Fibroblast of lung (primary cell): ENCODE data around the gene AIFM3. TPM values are rescaled to one million over a fixed set of nuclear protein-coding genes. Genes with fewer than 3 reads are reported as not detected.

Source experiments
- DNase-seq, 2 donors: peaks; one replicate each; pipeline versions ENCODE4 v3.0.0 to v3.0.0-alpha.2; 2010; ENCODE audit warnings: low read depth in 2 of 2
- H2AFZ ChIP-seq: 2 replicates; pipeline ENCODE4 v1.5.1; 2012; ENCODE audit warnings: low read length, control low read depth, inconsistent platforms
- H3K27ac ChIP-seq: 2 replicates; pipeline ENCODE4 v1.5.1; 2011; ENCODE audit warnings: low read length, control low read depth; ENCODE audit not compliant: insufficient read depth
- H3K27me3 ChIP-seq: 2 replicates; pipeline ENCODE4 v1.5.1; 2011; ENCODE audit warnings: mild to moderate bottlenecking, low read length; ENCODE audit not compliant: control insufficient read depth, insufficient read depth
- H3K36me3 ChIP-seq: 2 replicates; pipeline ENCODE4 v1.5.1; 2011; ENCODE audit warnings: low read length; ENCODE audit not compliant: control insufficient read depth, insufficient read depth
- H3K4me1 ChIP-seq: 2 replicates; pipeline ENCODE4 v1.5.1; 2011; ENCODE audit warnings: low read length; ENCODE audit not compliant: control insufficient read depth, insufficient read depth; ENCODE audit errors: extremely low read depth
- H3K4me2 ChIP-seq: 2 replicates; pipeline ENCODE4 v1.5.1; 2011; ENCODE audit warnings: low read length, control low read depth; ENCODE audit not compliant: insufficient read depth; ENCODE audit errors: extremely low read depth
- H3K4me3 ChIP-seq, 4 experiments: fragments of 200-600 bp in 1 of 4; sonication (generic) in 1 of 4; replicated peaks in 1 of 4; 2 replicates each; pipeline ENCODE4 v1.5.1; 2011 to 2016; ENCODE audit warnings: low read length in 4 of 4, low read depth in 3 of 4, mild to moderate bottlenecking in 3 of 4, control low read depth in 2 of 4, inconsistent platforms in 1 of 4, mixed read lengths in 1 of 4; ENCODE audit not compliant: insufficient read depth in 1 of 4; ENCODE audit errors: control extremely low read depth in 1 of 4
- H3K79me2 ChIP-seq: 2 replicates; pipeline ENCODE4 v1.5.1; 2012; ENCODE audit warnings: mild to moderate bottlenecking, low read length, inconsistent platforms; ENCODE audit not compliant: control insufficient read depth, insufficient read depth
- H3K9ac ChIP-seq: 2 replicates; pipeline ENCODE4 v1.5.1; 2011; ENCODE audit warnings: mild to moderate bottlenecking, low read length, control low read depth; ENCODE audit not compliant: insufficient read depth
- H3K9me3 ChIP-seq: 2 replicates; pipeline ENCODE4 v1.5.1; 2012; ENCODE audit warnings: low read depth, low read length; ENCODE audit not compliant: control insufficient read depth, insufficient read depth
- H4K20me1 ChIP-seq: 2 replicates; pipeline ENCODE4 v1.5.1; 2011; ENCODE audit warnings: low read length; ENCODE audit not compliant: control insufficient read depth, insufficient read depth; ENCODE audit errors: extremely low read depth
- EZH2 ChIP-seq: IDR thresholded peaks from 2 replicates; pipeline ENCODE4 v1.5.1; 2012; ENCODE audit warnings: low read length, control low read depth, mild to moderate bottlenecking; ENCODE audit errors: missing control alignments
- polyA plus RNA-seq, 2 donors: library from polyadenylated mRNA; depleted of rRNA in 1 of 2; stranded (reverse) in 1 of 2; unstranded in 1 of 2; fragments of >200 nt; gene quantifications; 2 replicates each; pipeline ENCODE4 v1.2.1, GENCODE V29; 2011 to 2012; ENCODE audit warnings: missing spikeins in 1 of 2
- total RNA-seq: library from RNA; depleted of rRNA; stranded (reverse); fragments of >200 nt; gene quantifications from 2 replicates; pipeline ENCODE4 v1.2.1, GENCODE V29; 2014
- TF ChIP-seq, protein P1 (sequence below), 2 donors: IDR thresholded peaks in 1 of 2; conservative IDR thresholded peaks in 1 of 2; 1 replicate in 1 of 2; 2 replicates in 1 of 2; pipeline ENCODE4 v1.5.1; 2011 to 2012; ENCODE audit warnings: low read length in 2 of 2, control low read depth in 1 of 2, inconsistent platforms in 1 of 2, low read depth in 1 of 2, mild to moderate bottlenecking in 1 of 2

The AIFM3 gene
- total and polyA plus RNA-seq, 2 donors (not counting 1 experiment from before 2014, with no cell fraction given) = 0.15 to 2.0 TPM

DNA sequence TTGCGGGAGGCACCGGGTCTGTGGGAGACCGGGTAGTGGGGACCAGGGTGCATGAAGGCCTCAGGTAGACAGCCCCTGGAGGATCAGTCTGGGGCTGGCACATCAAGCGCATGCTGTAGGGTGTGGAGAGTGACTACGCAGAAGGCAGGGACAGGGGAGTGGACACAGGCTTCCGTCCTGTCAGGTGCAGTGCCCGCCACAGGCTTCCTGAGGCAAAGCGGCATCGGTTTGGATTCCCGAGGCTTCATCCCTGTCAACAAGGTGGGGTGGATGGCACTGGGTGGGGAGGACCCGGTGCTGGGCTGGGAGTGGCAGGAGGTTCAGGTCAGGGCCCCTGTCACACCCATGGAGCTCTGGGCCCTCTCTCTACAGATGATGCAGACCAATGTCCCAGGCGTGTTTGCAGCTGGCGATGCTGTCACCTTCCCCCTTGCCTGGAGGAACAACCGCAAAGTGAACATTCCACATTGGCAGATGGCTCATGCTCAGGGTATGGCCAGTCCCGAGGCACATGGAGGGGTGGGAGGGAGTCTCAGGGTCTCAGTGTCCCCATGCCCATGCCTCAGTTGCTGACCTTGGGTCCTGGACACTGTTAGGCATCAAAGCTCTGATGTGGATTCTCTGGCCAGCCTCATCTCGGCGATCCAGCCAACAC is 10.6 kb downstream of the AIFM3 start:
- H3K27ac ChIP-seq = no peak overlapping the region
- H4K20me1 ChIP-seq = no peaks in the 10 kb centered on the region
- no peak overlapping the region for H3K4me2 ChIP-seq
- no peaks in the 10 kb centered on the region for H3K36me3 ChIP-seq
- H3K4me3 ChIP-seq = no peak overlapping the region
- no peak overlapping the region for H3K9ac ChIP-seq
- H3K9me3 ChIP-seq = peaks cover 2% of the 10 kb centered on the region
- no peaks in the 10 kb centered on the region for H3K27me3 ChIP-seq
- TF ChIP-seq, protein P1, sequence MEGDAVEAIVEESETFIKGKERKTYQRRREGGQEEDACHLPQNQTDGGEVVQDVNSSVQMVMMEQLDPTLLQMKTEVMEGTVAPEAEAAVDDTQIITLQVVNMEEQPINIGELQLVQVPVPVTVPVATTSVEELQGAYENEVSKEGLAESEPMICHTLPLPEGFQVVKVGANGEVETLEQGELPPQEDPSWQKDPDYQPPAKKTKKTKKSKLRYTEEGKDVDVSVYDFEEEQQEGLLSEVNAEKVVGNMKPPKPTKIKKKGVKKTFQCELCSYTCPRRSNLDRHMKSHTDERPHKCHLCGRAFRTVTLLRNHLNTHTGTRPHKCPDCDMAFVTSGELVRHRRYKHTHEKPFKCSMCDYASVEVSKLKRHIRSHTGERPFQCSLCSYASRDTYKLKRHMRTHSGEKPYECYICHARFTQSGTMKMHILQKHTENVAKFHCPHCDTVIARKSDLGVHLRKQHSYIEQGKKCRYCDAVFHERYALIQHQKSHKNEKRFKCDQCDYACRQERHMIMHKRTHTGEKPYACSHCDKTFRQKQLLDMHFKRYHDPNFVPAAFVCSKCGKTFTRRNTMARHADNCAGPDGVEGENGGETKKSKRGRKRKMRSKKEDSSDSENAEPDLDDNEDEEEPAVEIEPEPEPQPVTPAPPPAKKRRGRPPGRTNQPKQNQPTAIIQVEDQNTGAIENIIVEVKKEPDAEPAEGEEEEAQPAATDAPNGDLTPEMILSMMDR (conservative IDR thresholded peaks at IDR 0.05 in 1 of 2, IDR thresholded peaks at IDR 0.05 in 1 of 2; ENCODE audit: low read depth in 1 of 2, low read length in 2 of 2) = no peak
- no peak for DNase-seq
- peaks cover 4% of the 10 kb centered on the region for H3K79me2 ChIP-seq
- peaks cover 6% of the 10 kb centered on the region for H3K4me1 ChIP-seq
- H2AFZ ChIP-seq = no peak overlapping the region

DNA sequence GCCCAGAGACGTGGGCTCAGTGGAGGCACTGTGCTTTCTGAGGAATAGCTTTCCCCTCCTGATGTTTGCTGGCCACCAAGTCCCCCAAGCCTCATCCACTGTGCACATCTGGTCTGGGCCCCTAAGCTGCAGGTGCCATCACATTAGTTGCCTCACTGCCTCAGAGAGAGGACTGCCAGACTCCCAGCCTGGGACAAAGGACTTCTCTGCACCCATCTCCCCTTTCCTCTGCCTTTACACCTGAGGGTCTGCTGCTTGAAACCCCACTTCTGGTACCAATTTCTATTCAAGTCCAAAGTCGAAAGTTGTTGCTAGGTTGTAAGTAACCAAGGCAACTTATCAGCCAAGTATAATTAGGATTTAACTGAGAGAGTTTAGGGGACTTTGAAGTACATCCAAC is 11.4 kb downstream of the AIFM3 start:
- peaks cover 9% of the 10 kb centered on the region for H3K79me2 ChIP-seq
- peaks cover 2% of the 10 kb centered on the region for H3K9me3 ChIP-seq
- no peaks in the 10 kb centered on the region for H3K36me3 ChIP-seq
- no peak for DNase-seq
- H3K4me2 ChIP-seq = no peak overlapping the region
- H3K27ac ChIP-seq = no peak overlapping the region
- H2AFZ ChIP-seq = no peak overlapping the region
- no peak overlapping the region for H3K4me3 ChIP-seq
- no peaks in the 10 kb centered on the region for H4K20me1 ChIP-seq
- TF ChIP-seq, protein P1 (conservative IDR thresholded peaks at IDR 0.05 in 1 of 2, IDR thresholded peaks at IDR 0.05 in 1 of 2; ENCODE audit: low read depth in 1 of 2, low read length in 2 of 2) = no peak
- TF ChIP-seq EZH2 = no peak
- H3K27me3 ChIP-seq = no peaks in the 10 kb centered on the region
- no peak overlapping the region for H3K9ac ChIP-seq
- H3K4me1 ChIP-seq = peaks cover 8% of the 10 kb centered on the region

DNA sequence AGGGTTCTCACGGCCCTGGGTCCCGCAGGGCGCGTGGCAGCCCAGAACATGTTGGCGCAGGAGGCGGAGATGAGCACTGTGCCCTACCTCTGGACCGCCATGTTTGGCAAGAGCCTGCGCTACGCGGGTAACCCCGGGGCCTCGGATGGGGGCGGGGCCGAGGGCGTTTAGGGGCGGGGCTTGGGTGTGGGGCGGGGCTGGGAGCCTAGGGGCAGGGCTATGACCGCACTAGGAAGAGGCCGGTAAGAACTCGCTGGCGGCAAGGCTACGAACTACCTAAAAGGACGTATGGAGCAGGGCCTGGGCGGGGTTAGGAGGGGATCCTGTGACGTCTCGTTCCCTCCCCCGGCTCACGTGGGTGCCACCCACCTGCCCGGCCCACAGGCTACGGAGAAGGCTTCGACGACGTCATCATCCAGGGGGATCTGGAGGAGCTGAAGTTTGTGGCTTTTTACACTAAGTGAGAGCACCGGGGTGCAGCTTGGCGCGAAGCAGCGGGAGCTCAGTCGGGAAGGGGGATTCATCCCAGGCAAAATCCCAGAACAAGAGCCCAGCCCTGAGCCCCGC is 12.3 kb downstream of the AIFM3 start:
- Histone ChIP-seq H3K27me3 (no peaks in the 10 kb centered on the region), H3K4me3 (peak overlapping the region in 3 of 4 experiments; percentile 6 to 47 (median 32)), H3K27ac (no peak overlapping the region), H3K9ac (no peak overlapping the region), H3K36me3 (no peaks in the 10 kb centered on the region), H3K4me2 (peak overlapping the region; percentile 73), H3K4me1 (peaks cover 11% of the 10 kb centered on the region), H3K9me3 (peaks cover 2% of the 10 kb centered on the region), H4K20me1 (no peaks in the 10 kb centered on the region), H3K79me2 (peaks cover 15% of the 10 kb centered on the region), H2AFZ (peak overlapping the region; percentile 69)
- DNase-seq = peak; percentile 84 to 85
- TF ChIP-seq, protein P1 (conservative IDR thresholded peaks at IDR 0.05 in 1 of 2, IDR thresholded peaks at IDR 0.05 in 1 of 2; ENCODE audit: low read depth in 1 of 2, low read length in 2 of 2) = no peak
- no peak for TF ChIP-seq EZH2
